Ovary (tissue), 3 donors: Measurements from ENCODE around the gene CETN3.

Source experiments
- CTCF ChIP-seq, 3 donors: fragments of 450-650 bp in 2 of 3; fragments of 200-600 bp in 1 of 3; IDR thresholded peaks; one replicate each; pipeline versions ENCODE4 v1.5.1 to v1.8.0; 2016 to 2022; ENCODE audit warnings: antibody characterized with exemption in 3 of 3, mild to moderate bottlenecking in 1 of 3
- EP300 ChIP-seq: sonication (generic); formaldehyde crosslinking; IDR thresholded peaks from one replicate; pipeline ENCODE4 v1.6.1; 2017; ENCODE audit warnings: antibody characterized with exemption
- POLR2A ChIP-seq: fragments of 450-650 bp; IDR thresholded peaks from one replicate; pipeline ENCODE4 v1.6.1; 2017; ENCODE audit warnings: antibody characterized with exemption, mild to moderate bottlenecking, moderate library complexity
- donor health status: DM: no; HTN: no; CAD: no.

DNA sequence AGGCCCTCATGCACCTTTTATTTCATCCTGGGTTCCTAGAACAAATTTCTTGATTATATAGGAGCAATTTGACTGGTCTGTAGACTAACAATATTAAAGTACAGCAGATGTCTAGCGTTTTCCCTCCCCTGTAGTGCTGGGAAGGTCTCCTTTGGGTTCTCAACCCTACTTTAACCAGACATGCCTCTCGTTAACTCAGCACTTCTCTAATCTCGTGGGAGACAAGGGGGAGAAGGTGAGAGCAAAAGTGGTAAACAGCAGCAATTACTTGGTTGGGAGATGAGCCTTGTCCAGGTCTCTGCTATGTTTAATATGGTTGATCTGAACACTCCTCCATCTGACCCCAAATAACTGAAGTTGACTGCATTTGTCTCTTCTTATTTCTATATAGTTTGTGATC is 22.0 kb downstream of the CETN3 start:
- TF ChIP-seq CTCF (IDR thresholded peaks at IDR 0.05) (no peak), POLR2A (no peak), EP300 (no peak)
